HG03039 (cell line): ENCODE data around the gene LDLRAD2.

ENCODE experiments used
- ATAC-seq: cut with Tn5 transposase; IDR thresholded peaks from one replicate; pipeline ENCODE4 v1.9.1; 2021; ENCODE audit warnings: mild to moderate bottlenecking, moderate library complexity; ENCODE audit not compliant: unreplicated experiment

LDLRAD2 gene

DNA sequence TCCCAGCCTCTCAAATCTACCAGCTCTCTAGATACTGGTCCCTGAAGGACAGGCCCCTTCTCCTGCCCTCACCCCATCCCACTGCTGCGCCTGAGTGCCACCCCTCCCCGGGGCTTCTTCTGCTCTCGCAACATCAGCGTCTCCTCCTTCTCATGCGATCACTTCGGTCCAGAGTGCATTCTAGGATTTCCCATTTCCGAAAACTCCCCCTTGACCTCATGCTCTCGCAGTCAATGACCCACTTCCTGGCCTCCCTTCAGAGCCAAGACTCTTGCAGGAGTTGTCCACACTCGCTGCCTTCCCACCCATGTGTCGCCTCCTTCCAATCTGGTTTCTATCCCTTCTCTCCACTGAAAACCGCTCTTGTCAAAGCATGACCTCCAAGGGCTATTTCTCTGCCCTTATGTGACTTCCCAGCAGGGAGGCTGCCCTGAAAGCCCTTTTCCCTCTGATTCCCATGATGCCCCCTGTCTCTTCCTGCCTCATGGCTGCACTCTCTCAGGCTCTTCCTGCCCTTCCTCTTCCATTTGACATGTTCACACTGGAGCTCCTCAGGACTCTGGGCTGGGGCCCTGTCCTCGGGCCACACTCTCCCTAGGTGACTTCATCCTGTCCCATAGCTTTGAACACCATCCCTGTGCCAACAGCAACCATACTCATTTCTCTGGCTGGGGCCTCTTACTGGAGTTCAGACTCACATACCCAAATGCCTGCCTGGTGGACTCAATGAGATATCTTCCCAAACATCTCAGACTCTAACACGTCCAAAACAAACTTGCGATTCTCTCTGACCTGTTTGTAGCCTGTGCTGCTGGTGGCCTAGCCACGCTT, 46.0 kb downstream of the LDLRAD2 start:
- ATAC-seq = no peak

- no peak for ATAC-seq
Measured at GRCh38 chr1:21859669-21860179, 47.7 kb downstream of the LDLRAD2 start.

DNA sequence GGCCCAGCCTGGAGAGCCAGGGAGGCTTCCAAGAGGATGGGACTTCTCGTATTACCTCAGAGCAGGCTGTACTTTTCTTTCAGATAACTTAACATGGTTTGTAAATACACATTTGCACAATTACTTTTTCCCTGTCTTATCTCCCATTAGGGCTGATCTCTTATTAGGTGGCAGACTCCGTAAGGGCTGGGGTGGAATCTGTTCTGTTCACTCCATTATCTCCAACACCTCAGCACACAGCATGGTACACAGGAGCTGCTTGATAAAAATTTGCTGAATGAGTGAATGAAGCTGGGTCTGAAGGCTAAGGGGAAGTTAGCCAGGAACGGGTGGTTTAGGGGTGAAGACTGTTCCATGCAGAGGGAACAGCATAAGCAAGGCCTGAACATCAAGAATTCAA, 48.9 kb downstream of the LDLRAD2 start:
- ATAC-seq = no peak

GRCh38 chr1:21861602-21862429, 49.8 kb downstream of the LDLRAD2 start:
- ATAC-seq = no peak

GRCh38 chr1:21863981-21864380, 51.9 kb downstream of the LDLRAD2 start:
- ATAC-seq = no peak

DNA sequence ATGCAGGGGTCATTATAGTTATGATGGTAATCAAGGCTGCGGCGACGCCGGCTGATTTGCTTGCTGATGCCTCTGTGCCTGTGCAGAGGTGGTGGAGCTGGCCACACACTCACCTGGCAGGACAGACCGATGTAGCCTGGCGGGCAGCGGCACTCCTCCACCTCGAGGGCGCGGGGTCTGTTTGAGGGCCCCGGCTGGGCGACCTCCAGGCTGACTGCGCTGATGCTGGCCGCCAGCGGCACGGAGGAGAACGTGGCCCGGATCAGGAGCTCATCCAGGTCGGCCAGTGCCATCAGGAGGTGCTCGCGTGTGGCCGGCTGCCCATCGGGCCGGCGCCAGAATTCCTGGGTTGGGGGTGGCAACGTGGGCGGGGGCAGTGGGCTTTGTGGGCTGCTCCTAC, 52.7 kb downstream of the LDLRAD2 start:
- no peak for ATAC-seq

DNA sequence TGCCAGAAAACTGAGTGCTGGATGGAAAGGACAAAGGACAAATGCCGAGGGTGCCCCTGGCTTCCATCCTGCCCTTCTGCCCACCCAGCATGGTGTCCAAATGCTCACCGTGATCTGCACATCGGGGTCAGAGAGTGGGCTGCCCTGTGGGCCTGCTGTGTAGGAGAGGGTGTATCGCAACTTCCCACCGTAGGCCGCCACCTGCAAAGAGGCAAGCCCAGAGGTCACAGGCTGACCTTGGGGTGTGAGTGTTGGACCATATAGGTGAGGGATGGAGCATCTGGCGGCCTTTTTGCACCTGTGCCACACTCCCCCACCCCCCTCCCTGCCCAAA, 53.5 kb downstream of the LDLRAD2 start:
- ATAC-seq = no peak

GRCh38 chr1:21865943-21866706, 54.1 kb downstream of the LDLRAD2 start:
- ATAC-seq = peak; percentile 57

DNA sequence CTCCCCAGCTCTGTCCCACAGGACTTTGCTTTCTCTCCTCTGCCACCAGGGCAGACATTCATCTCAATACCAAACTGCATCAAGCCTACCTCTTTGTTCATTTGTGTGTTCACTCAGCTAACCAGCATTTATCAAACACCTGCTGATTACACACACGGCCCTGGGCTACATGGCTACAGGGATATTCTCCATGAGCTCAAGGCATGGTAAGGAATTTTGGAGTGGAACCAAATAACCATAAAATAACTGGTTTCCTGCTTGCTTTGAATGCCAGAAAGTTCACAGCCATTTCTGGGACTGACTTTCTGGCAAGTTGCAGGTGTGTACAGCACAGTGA, 54.6 kb downstream of the LDLRAD2 start:
- ATAC-seq = no peak

DNA sequence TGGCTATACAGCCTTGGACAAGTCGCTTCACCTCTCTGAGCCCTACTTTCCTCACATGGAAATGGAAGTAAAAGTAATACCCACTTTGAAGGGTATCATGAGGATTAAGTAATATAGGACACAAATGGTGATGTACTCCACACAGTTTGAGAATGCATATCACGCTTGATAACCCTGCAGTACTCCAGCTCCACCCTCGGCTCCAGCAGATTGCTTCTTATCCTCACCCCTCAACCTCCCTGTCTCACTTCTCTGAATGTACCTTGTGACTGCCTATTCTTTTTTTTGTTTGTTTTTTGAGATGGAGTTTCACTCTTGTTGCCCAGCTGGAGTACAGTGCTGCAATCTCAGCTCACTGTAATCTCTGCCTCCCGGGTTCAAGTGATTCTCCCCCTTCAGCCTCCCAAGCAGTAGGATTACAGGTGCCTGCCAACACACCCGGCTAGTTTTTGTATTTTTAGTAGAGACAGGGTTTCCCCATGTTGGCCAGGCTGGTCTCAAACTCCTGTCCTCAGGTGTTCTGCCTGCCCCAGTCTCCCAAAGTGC, 55.5 kb downstream of the LDLRAD2 start:
- ATAC-seq = no peak

- no peak for ATAC-seq
Measured at GRCh38 chr1:21868482-21868881, 56.4 kb downstream of the LDLRAD2 start.

DNA sequence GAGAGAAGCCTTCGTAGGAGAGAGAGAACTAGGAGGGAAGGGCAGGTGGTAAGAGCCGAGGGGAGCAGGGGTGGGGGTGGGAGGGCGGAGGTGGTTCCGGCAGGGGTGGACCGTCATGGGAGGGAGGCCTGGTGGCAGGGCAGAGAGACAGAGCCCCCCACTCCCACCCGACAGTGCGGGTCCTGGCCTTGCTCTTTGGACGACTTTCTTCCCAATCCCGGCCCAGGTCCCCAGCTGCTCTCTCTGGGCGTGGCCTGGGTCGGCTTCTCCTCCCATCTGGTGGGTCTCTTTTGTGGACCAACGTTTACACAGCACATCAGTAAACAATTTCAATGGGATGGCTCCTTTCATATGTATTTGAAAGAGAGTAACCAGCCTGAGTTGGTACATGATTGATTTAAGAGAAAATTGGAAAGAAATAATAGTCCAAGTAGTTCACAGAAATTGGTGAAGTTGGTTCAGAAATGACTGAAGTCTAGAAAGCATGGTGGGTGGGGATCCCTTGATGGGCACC, 56.9 kb downstream of the LDLRAD2 start:
- no peak for ATAC-seq

GRCh38 chr1:21869620-21870121, 57.6 kb downstream of the LDLRAD2 start:
- no peak for ATAC-seq

GRCh38 chr1:21870611-21871010, 58.5 kb downstream of the LDLRAD2 start:
- no peak for ATAC-seq

- no peak for ATAC-seq
Measured at GRCh38 chr1:21871943-21872342, 59.9 kb downstream of the LDLRAD2 start.

DNA sequence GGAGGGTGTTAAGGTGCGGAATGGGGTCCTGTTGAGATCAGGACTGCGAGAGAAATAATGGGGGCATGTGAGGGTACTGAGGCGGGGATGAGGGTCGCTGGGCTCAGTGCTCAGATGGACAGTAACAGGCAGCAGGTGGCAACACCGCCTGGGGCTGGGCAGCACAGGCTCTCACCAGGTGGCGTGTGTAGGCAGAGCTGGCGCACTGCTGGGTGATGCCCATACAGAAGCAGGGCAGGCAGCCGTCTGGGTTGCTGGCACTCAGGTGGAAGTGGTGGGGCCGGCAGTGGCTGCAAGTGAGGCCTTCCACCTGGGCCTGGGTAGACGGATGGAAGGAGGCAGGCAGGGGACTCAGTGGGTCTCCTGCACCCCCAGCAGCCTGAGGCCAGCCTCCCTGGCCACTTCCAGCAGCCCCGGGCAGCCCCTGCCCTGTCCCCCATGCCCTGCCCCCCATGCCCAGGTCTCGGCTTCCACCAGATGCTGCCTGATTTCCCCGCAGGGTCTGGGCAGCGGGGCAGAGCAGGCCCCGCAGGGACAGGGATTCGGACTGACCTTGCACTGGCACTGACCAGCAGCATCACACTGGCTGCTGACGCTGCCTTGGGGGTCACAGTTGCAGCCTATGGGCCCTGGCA, 60.5 kb downstream of the LDLRAD2 start:
- ATAC-seq = no peak

DNA sequence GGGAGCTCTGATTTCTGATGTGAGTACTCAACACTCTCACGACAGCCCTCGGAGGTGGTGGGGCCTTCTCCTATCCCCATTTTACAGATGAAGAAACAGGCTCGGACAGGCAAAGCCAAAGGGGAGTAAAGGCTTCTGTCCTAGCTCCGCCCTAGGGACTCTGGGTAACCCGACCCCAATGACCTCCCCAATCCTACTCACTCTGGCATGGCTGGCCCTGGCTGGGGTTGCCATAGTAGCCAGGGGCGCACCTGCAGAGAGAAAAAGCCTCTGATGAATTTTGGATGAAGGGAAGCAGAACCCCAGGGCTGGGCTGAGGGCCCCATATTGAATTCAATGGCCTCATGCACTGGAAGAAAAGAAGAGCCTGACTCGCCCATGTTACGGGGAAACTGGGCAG, 61.1 kb downstream of the LDLRAD2 start:
- no peak for ATAC-seq

DNA sequence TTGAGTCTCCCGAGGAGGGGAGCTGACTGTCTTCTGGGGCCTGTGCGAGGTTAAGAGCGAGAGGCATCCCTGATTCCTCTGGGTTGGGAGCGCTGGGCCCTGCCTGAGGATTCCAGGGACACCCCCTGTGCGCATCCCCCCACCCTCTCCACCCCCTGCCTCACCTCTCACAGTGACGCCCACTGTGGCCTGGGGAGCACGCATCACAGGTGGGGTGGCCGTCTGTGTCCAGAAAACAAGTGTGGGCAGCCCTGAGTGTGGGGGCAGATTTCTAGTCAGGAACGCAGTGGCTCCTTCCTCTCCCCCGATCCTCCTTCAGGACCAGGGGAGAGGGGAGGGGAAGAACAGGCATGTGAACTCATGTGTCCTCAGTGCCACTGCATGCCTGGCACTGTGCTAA, 61.7 kb downstream of the LDLRAD2 start:
- ATAC-seq = no peak

DNA sequence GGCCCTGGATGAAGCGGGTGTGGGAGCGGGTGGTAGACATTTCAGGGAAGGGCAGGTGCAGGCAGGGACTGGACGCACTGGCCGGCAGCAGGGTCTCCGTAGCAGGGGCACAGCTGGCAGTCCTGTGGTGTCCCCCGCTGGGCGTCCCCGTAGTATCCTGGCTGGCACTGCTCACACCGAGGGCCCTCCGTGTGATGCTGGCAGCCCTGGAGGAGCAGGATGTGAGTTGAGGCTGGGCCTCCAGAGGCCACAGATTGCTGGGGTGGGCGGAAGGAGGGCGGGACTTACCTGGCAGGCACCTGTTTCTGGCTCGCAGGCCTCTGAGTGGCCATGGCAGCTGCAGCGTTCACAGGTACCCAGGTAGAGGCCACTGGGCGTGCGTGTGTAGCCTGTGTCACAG, 62.3 kb downstream of the LDLRAD2 start:
- no peak for ATAC-seq
